Gastroesophageal sphincter (tissue), 4 donors: ENCODE results near the gene CAND1. TPM values are rescaled to one million over a fixed set of nuclear protein-coding genes. Genes with fewer than 3 reads are reported as not detected.

ENCODE experiments used
- ATAC-seq: fragments of 150-250 bp; one replicate; pipeline ENCODE4 v1.9.1; 2016; ENCODE audit warnings: mild to moderate bottlenecking, moderate library complexity
- H3K27ac ChIP-seq, 4 donors: fragments of 200-600 bp; sonication (generic) in 3 of 4; 1 replicate in 3 of 4; 2 replicates in 1 of 4; pipeline ENCODE4 v1.5.1; 2016 to 2019
- H3K27me3 ChIP-seq: fragments of 200-600 bp; sonication (generic); one replicate; pipeline ENCODE4 v1.5.1; 2019
- H3K36me3 ChIP-seq, 2 donors: fragments of 200-600 bp; sonication (generic); one replicate each; pipeline ENCODE4 v1.5.1; 2019; ENCODE audit warnings: control low read depth in 1 of 2
- H3K4me1 ChIP-seq, 3 donors: fragments of 200-600 bp; sonication (generic); 1 replicate in 2 of 3; 2 replicates in 1 of 3; pipeline ENCODE4 v1.5.1; 2016 to 2019; ENCODE audit warnings: control low read depth in 2 of 3
- H3K4me3 ChIP-seq, 2 donors: fragments of 200-600 bp; sonication (generic); one replicate each; pipeline ENCODE4 v1.5.1; 2019; ENCODE audit warnings: mild to moderate bottlenecking in 1 of 2, moderate library complexity in 1 of 2
- H3K9me3 ChIP-seq, 3 donors: fragments of 200-600 bp; sonication (generic); one replicate each; pipeline ENCODE4 v1.5.1; 2017 to 2019; ENCODE audit warnings: control low read depth in 2 of 3
- CTCF ChIP-seq, 4 experiments: fragments of 200-600 bp in 2 of 4; fragments of 450-650 bp in 2 of 4; sonication (generic) in 1 of 4; IDR thresholded peaks; one replicate each; pipeline ENCODE4 v1.5.1; 2017 to 2019; ENCODE audit warnings: antibody characterized with exemption in 4 of 4, mild to moderate bottlenecking in 2 of 4, moderate library complexity in 2 of 4
- EP300 ChIP-seq: sonication (generic); formaldehyde crosslinking; IDR thresholded peaks from one replicate; pipeline ENCODE4 v1.6.1; 2017; ENCODE audit warnings: antibody characterized with exemption, mild to moderate bottlenecking
- POLR2A ChIP-seq, 2 donors: fragments of 450-650 bp; IDR thresholded peaks; one replicate each; pipeline ENCODE4 v1.6.1; 2017; ENCODE audit warnings: antibody characterized with exemption in 2 of 2, mild to moderate bottlenecking in 2 of 2, moderate library complexity in 1 of 2
- POLR2AphosphoS5 ChIP-seq: sonication (generic); formaldehyde crosslinking; IDR thresholded peaks from one replicate; pipeline ENCODE4 v1.6.1; 2017; ENCODE audit warnings: antibody characterized with exemption
- WGBS, 2 donors: methylation state at CpG; one replicate each; pipeline ENCODE4 v1.1.5; 2018; ENCODE audit warnings: low coverage in 1 of 2; 5-methylcytosine and 5-hydroxymethylcytosine counted together
- total RNA-seq, 4 donors: library from RNA; depleted of rRNA; stranded (reverse); fragments of >200 nt; gene quantifications; one replicate each; pipeline ENCODE4 v1.1.0, GENCODE V29; 2016

CAND1 gene
- total RNA-seq, 4 donors from 2014 or later = 68.7 to 98.5 (median 77.8) TPM

GRCh38 chr12:67299526-67299925 is 30.4 kb downstream of the CAND1 start:
- Histone ChIP-seq H3K4me1 (peaks cover 0 to 18% (median 0%) of the 10 kb centered on the region in 3 donors), H3K9me3 (no peaks in the 10 kb centered on the region), H3K27ac (no peak overlapping the region), H3K36me3 (peaks cover 8 to 79% of the 10 kb centered on the region in 2 donors), H3K27me3 (no peaks in the 10 kb centered on the region), H3K4me3 (no peak overlapping the region)
- TF ChIP-seq CTCF (IDR thresholded peaks at IDR 0.05) (no peak), POLR2AphosphoS5 (no peak), POLR2A (IDR thresholded peaks at IDR 0.05) (no peak), EP300 (no peak)
- no peak for ATAC-seq
- 68% methylated on average over 2 of the region's 2 CpGs for WGBS, 2 donors

GRCh38 chr12:67299926-67300325 is 30.8 kb downstream of the CAND1 start:
- no peak overlapping the region for H3K27ac ChIP-seq
- H3K27me3 ChIP-seq = no peaks in the 10 kb centered on the region
- ATAC-seq = no peak
- TF ChIP-seq EP300 = no peak
- TF ChIP-seq CTCF (IDR thresholded peaks at IDR 0.05) = no peak
- TF ChIP-seq POLR2A (IDR thresholded peaks at IDR 0.05) = no peak
- TF ChIP-seq POLR2AphosphoS5 = no peak
- no peak overlapping the region for H3K4me3 ChIP-seq
- peaks cover 8 to 79% of the 10 kb centered on the region in 2 donors for H3K36me3 ChIP-seq
- 18 to 67% methylated on average over 3 to 4 of the region's 4 CpGs for WGBS, 2 donors
- H3K9me3 ChIP-seq = no peaks in the 10 kb centered on the region
- H3K4me1 ChIP-seq = peaks cover 0 to 18% (median 0%) of the 10 kb centered on the region in 3 donors

GRCh38 chr12:67302162-67302561 is 33.0 kb downstream of the CAND1 start:
- H3K36me3 ChIP-seq = peaks cover 8 to 81% of the 10 kb centered on the region in 2 donors
- H3K27ac ChIP-seq = no peak overlapping the region
- peaks cover 0 to 18% (median 0%) of the 10 kb centered on the region in 3 donors for H3K4me1 ChIP-seq
- H3K27me3 ChIP-seq = no peaks in the 10 kb centered on the region
- ATAC-seq = no peak
- H3K4me3 ChIP-seq = no peak overlapping the region
- TF ChIP-seq POLR2AphosphoS5 = no peak
- no peak for TF ChIP-seq EP300
- TF ChIP-seq POLR2A (IDR thresholded peaks at IDR 0.05) = no peak
- no peak for TF ChIP-seq CTCF (IDR thresholded peaks at IDR 0.05)
- 57 to 85% methylated on average over 7 of the region's 7 CpGs for WGBS, 2 donors
- no peaks in the 10 kb centered on the region for H3K9me3 ChIP-seq

- TF ChIP-seq POLR2AphosphoS5 (no peak), CTCF (IDR thresholded peaks at IDR 0.05) (no peak), EP300 (no peak)
- Histone ChIP-seq H3K36me3 (peaks cover 8 to 90% of the 10 kb centered on the region in 2 donors), H3K4me1 (peaks cover 0 to 18% (median 0%) of the 10 kb centered on the region in 3 donors), H3K27ac (no peak overlapping the region), H3K4me3 (no peak overlapping the region), H3K9me3 (no peaks in the 10 kb centered on the region), H3K27me3 (no peaks in the 10 kb centered on the region)
- no peak for ATAC-seq
- WGBS, 2 donors = 83 to 87% methylated on average over 1 of the region's 1 CpG
Observed at GRCh38 chr12:67305544-67305943, 36.4 kb downstream of the CAND1 start.

- Histone ChIP-seq H3K4me3 (no peak overlapping the region), H3K4me1 (peaks cover 0 to 10% (median 0%) of the 10 kb centered on the region in 3 donors), H3K9me3 (no peaks in the 10 kb centered on the region), H3K27me3 (no peaks in the 10 kb centered on the region), H3K27ac (no peak overlapping the region), H3K36me3 (peaks cover 8 to 100% of the 10 kb centered on the region in 2 donors)
- ATAC-seq = no peak
- TF ChIP-seq POLR2A (IDR thresholded peaks at IDR 0.05) = no peak
- no peak for TF ChIP-seq POLR2AphosphoS5
- no peak for TF ChIP-seq CTCF (IDR thresholded peaks at IDR 0.05)
- TF ChIP-seq EP300 = no peak
- 100% methylated on average over 2 of the region's 2 CpGs for WGBS, 2 donors
Observed at GRCh38 chr12:67306712-67307111, 37.6 kb downstream of the CAND1 start.
